NCI-H128 (cell line): ENCODE measurements around the gene PIK3CA.
"Not testable (repeated sequence)": the region's sequence is repeated elsewhere in the genome, so short reads cannot be mapped to it uniquely, and the experiment has no call there.

Source experiments
- DNase-seq: peaks from one replicate; lab custom pipeline; 2025; ENCODE audit not compliant: unreplicated experiment; lab: John Stamatoyannopoulos, UW

Gene PIK3CA

DNA sequence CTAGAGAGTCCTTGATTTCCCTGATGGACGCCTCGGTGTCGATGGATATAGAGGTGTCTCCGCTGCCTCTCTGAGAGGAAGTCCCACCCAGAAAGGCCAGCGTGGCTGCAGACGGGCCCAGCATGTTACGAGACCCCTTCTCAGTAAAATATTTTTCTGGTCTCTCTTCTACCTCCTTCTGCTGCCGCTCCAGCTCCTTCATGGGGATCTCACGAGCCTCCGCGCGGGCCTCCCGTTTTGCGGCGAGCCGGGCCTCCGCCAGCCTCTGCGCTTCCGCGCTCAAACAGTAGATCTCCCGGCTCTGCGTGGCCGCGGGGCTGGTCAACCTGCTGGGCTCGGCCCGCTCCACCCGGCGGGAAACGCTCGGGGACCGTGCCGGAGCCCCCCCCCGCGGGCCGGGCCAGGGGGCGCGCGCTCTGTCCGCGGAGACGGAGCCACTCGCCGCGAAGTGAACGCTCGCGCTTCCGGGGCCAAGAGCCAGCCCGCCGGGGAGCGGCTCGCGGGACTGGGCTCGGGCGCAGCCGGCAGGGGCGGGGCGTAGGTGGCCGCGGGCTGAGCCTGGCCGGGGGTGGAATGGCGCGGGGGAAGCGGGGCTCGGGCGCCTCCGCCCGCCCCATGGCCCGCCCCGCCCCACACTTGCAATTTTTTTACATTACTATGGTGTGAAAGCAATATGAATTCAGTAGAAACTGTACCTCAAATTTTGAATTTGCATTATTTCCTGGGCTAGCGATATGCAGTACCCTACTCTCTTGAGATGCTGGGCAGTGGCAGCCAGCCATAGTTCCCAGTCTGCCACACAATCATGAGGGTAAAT is 113.0 kb downstream of the PIK3CA start:
- no peak for DNase-seq

DNA sequence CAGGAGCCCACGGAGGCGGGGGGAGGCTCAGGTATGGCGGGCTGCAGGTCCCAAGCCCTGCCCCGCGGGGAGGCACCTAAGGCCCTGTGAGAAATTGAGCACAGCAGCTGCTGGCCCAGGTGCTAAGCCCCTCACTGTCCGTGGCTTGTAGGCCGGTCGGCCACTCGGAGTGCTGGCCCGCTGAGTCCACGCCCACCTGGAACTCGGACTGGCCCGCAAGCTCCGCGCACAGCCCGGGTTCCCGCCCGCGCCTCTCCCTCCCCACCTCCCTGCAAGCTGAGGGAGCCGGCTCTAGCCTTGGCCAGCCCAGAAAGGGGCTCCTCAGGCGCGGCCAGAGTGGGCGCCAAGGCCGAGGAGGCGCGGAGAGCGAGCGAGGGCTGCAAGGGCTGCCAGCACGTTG is 115.0 kb downstream of the PIK3CA start:
- DNase-seq = no peak

DNA sequence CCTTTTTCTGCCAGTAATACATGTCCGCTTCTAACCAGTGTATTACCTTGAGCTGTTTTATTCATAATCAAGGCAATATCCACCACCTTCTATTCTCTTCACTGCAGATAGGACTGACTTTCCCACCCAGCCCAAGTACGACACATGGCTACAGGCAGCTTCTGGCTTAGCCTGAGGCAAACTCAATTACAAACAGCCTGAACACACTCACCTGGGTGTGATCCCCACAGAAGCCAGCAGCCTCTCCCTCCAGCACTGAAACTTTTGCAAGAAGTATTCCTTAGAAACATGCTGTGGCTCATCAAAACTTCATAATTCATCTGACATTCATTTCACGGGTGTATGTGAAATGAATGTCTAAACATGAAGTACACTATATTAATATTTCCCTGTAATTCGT is 116.3 kb downstream of the PIK3CA start:
- no peak for DNase-seq

DNA sequence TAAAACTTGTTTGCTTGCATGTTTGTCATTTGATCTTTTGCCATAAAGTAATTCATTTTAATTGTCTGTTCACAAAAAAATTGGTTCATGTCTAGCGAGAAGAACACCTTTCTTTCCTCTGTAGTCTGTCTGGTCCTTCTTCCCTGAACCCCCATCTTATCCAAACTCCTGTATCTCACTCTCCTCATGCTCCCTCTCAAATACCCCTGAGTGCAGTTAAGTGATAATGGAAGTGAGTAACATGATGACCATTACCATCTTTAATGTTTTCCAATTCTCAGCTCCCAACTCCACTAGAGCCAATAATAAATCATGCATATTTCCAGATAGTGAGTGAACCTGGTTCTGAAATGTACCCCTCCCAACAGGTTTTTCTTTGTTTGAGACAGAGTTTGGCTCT is 116.9 kb downstream of the PIK3CA start:
- DNase-seq = no peak

DNA sequence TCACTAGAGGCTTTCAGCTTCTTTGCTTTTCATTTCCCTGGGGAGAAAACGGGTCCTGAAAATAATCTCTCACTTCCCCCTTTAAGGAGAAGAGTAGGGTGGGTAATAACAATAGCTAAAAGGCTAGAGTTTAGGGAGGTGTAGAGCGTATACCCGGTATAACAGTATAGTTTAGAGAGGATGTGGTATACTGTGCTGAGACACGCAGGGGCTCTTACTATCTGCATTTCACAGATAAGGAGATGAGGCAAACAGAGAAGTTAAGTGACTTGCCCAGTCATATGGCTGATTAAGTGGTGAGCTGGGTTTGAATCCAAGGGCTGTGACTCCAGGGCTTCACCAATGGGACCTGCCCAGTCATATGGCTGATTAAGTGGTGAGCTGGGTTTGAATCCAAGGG is 117.7 kb downstream of the PIK3CA start:
- no peak for DNase-seq

DNA sequence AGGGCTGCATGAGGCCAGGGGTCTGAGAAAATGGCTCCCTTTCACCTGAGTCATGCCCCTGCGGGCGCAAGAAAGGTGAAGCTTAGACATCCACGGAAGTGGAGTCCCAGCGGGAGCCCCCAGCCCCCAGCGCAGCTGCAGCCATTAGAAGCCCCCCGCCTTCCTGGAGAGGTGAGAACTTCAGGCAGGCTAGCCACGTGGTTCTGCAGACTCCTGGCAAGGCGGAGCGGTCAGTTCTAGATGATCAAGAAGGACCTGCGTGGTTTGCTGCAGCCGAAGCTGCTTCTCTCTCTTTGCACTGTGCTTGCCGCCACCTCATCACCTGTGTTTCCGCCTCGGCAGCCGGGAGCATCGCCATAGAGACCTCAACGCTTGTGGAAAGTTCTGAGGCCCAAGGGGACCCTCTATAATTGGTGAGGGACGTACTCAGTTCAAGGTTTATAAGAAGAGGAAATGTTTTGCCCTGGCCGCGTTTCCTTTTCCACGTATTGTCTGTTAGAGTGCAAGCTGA is 118.6 kb downstream of the PIK3CA start:
- no peak for DNase-seq

DNA sequence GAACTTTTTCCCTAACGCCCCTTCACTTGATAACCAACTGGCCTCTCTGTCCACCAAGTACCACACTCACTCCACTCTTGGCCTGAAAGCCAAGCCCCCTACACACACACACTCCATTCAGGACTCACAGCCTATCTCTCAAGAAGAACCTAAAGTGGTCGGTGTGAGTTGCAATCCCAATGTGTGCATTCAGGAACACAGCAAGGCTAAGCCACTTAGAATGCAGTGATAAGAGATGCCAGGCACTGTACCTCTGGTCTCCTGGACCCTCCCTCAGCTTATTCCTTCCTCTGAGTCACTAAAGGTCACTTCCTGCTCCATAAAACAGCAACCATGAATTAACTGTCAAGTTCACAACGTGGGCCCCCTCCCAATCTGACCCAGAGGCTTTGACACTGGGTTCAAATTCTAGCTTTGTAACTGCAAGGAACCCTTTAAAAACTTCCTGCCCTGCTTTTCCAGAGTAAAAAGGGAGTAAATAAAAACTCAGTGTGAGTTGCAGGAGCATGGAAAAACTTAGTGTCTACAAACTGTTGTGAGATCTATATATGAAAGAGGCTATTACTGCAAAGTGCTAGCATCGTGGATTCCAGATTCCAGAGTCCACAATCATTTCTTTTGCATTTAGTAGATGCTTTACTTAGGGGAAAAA is 120.4 kb downstream of the PIK3CA start:
- DNase-seq = no peak

DNA sequence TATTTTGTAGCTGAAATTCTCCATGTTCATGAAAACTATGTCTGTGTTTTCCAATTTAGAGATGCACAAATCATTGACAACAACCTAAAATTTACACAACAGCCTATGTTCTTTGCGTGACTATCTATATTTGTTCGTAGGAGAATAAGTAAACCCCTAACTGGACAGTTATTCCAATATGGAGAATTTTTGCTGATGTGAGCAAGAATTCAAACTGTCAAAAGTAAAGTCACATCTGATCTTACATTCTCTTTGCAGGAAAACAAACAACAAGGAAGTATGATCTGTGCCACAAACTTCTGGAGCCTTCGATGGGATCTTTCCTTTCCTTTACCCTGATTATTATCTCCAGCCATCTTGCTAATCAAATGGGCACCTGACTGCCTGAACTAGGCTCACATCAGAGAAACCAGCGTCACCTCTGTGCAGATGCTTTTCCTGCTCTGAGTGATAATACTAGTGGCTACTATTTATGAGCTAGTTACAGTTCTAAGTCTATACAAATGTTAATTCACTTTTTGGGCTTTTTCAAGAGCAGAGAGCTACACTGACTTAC is 121.1 kb downstream of the PIK3CA start:
- no peak for DNase-seq

DNA sequence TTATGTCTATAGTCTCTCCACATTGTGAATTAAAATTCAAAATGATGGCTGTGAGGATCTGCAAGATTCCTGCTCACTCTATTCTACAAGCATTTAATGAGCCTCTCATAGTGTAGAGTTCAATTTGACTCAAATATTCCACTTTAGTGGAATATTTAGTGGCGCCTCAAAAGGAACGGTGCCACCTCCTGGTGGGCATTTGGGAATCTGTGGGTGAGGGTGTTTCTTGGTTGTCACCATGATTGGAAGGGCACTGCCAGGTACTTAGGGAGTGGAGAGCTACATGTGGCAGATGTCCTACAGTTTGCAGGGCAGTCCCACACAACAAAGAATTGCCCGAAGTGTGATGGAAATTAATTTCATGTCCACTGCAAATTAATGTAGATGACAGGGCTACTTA is 124.2 kb downstream of the PIK3CA start:
- no peak for DNase-seq

DNA sequence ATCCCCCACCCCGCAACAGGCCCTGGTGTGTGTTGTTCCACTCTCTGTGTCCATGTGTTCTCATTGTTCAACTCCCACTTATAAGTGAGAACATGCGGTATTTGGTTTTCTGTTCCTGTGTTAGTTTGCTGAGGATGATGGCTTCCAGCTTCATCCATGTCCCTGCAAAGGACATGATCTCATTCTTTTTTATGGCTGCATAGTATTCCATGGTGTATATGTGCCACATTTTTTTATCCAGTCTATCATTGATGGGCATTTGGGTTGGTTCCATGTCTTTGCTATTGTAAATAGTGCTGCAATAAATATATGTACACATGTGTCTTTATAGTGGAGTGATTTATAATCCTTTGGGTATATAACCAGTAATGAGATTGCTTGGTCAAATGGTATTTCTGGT is 126.3 kb downstream of the PIK3CA start:
- not testable (repeated sequence) for DNase-seq

DNA sequence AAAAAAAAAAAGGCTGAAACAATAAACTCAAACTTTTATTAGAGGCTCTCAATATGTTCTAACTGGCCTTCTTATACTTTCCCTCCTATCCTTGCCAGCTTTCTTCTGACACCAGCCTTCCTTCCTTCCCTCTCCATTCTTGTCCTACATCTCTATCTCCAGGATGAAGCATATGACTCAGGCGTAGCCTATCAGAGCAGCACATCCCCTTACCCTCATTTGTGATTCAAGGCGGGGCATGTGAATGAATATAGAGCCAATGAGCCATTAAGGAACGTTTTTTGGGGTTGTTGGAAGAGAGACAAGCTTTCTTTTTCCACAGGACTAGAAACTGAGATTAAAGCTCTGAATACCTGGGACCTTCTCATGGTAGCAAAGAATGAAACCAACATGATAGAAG is 127.8 kb downstream of the PIK3CA start:
- DNase-seq = no peak

DNA sequence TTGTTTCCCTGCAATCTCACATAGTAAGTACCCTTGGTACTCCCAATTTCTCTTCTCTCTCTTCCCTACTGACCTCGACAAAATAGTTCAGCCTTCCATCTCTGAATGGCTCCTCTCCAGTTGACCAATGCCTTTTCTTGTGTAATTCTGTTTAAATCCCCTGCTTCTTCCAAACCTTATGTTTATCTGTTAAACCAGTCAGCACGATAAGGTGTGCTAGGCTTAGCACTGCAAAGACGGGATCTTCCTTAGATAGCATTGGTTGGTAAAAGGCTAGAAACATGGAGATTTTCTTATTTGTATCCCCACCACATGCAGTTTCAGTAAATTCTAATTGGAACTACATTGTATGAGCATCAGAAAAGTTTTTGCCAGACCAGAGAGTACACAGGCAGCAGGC is 128.6 kb downstream of the PIK3CA start:
- DNase-seq = no peak

DNA sequence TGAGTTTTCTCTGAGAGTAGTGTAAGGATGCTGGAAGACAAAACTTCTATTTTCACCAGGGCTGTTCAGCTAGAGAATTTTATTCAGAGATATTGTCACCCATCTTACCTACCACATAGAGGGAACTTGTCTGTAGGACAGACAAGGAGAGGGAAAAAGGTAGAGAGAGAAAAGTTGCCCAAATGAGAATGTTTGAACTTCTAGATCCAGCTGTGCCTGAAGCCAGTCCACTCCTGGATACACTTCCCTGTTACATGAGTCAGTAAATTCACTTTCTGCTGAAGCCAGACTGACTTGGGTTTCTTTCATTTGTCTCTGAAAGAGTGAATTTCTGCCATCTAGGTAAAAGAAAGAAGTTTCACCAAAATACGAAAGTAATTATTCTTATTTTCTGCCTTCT is 130.0 kb downstream of the PIK3CA start:
- DNase-seq = no peak

DNA sequence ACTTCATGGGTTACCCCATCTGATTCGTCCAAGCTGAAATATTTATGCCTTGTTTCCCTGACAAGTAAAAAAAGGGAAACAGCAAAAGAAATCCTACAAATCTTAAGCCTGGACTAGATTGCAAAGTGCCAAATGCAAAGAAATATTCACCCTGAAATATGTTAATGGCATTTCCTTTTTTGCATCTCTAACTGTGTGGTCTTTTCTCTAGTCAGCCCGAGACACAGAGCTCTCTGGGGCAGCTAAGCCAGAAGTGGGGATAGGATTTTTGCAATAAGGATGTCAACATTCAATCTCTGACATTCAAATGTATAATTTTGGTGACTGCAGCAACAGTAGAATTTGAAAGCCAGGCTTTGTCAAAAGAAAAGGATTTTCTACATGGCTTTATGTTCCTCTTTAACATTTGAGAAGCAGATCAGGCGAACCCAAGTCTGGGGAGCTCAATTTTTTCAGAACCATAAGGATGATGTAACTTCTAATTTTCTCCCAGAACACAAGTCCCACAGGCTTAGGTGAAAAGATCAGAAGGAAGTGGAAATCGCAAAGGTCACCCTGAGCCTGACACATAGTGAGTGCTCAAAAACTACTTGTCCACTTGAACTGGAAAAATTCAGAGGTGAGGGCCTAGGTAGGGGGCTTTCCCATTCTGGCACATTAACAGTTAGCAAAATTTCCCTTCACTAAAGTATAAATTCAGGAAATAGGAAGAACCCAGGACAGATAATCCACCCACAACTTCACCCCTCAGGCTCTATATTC is 131.0 kb downstream of the PIK3CA start:
- no peak for DNase-seq

DNA sequence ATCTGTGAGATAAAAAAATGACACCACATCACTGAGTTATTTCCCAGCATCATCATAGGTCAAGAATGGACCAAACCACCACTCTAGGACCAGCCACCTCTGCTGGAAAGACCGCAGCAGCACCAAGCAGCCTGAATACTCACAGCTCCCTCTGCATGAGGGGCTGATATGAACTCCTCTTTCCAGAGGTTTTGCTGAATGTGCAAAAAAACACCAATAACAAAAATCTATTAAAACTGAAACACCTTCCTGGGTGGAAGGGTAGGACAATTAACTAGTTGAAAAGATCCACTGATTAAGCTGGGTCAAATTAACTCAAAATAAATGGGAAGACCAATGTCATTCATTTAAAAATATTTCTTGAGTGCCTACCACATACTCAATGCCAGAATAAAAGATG is 131.7 kb downstream of the PIK3CA start:
- no peak for DNase-seq

DNA sequence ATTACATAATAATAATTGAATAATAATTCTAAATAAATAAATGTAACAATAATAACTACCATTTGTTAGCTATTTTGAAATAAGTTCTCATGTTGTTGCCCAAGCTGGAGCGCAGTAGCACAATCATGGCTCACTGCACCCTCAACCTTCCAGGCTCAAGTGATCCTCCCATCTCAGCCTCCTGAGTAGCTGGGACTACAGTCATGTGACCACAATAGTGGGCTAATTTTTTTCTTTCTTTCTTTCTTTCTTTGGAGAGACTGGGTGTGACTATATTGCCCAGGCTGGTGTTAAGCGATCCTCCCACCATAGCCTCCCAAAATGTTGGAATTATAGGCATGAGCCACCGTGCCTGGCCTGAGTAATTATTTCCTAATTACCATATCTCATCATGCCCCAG is 133.7 kb downstream of the PIK3CA start:
- DNase-seq = no peak

DNA sequence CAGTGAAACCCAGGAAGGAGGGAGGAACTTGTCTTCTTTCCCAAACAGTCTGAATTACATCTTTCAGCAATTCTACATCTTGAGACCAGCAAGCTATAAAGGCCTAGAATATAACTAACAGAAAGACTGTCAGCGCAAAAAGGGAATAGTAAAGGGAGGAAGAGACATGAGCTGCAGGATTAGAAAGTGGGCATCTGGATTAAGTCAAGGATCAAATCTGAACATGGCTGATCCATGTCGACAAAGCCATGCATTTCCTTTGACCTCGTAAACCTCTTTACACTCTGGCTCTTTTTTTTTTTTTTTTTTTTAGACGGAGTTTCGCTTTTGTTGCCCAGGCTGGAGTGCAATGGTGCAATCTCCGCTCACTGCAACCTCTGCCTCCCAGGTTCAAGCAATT is 138.2 kb downstream of the PIK3CA start:
- no peak for DNase-seq

DNA sequence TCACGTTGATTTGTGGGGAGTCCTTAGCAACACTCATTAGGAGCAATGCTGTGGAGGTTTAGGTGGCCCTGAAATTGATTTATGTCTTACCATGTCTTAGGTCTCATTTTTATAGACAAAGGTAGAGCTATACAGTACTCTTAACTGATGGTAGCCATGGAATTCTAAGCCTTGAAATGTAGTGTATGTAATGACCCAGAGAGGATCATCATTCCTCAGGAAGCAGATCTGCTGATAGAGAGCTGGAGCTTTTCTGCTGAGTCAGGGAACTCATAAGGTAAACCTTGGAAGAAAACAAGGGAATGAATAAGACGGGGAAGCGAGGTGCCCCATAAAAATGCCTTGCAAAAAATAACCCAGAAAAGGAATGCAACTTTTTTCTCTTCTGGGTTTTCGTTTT is 140.7 kb downstream of the PIK3CA start:
- no peak for DNase-seq

DNA sequence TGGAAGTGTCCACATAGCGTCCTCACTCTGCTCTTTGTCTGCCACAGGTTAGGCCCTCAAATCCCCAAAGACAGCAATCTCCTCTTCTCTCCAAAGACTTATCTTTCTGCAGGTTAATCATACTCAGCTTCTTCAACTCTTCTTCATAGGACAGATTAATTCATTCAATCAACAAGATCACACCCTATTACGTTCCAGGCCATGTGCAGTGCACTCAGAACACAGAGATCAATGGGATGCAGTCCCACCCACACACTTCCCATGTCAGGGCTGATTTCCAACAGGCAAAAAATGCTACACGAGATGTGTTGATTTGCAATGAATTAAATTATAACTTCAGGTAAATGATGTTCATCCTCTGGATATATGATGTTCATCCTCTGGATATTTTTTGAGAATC is 141.1 kb downstream of the PIK3CA start:
- DNase-seq = no peak
